ENCODE results near the gene TNFRSF18.

Gene TNFRSF18

GRCh38 chr1:1162597-1163537, 43.5 kb downstream of the TNFRSF18 start:
- no peak overlapping the region for H4K91ac ChIP-seq (ENCODE audit: low read length)
- H3K36me3 ChIP-seq (ENCODE audit: control insufficient read depth in 1 of 2, insufficient read depth in 2 of 2, low read depth in 1 of 2, low read length in 2 of 2) = peaks cover 0 to 27% of the 10 kb centered on the region in 2 experiments
- WGBS = 78% methylated on average over 69 of the region's 73 CpGs
- no peak overlapping the region for H2AFZ ChIP-seq (ENCODE audit: low read depth, low read length)
- H3K79me1 ChIP-seq (replicated peaks; ENCODE audit: low read length, poor library complexity, severe bottlenecking) = peaks cover 7% of the 10 kb centered on the region
- H3K9me3 ChIP-seq (ENCODE audit: control insufficient read depth, low read length) = no peaks in the 10 kb centered on the region
- H3K27me3 ChIP-seq (ENCODE audit: control insufficient read depth in 1 of 2, insufficient read depth in 1 of 2, low read length in 2 of 2) = peaks cover 0 to 61% of the 10 kb centered on the region in 2 experiments
- H2BK5ac ChIP-seq (ENCODE audit: low read depth, low read length, poor library complexity, severe bottlenecking) = peak overlapping the region; percentile 66
- no peak for DNase-seq
- no peak overlapping the region for H4K8ac ChIP-seq (ENCODE audit: low read length)
- no peak overlapping the region for H3K4ac ChIP-seq (ENCODE audit: low read depth in 1 of 2, low read length in 2 of 2)
- H3K4me1 ChIP-seq (ENCODE audit: control insufficient read depth, insufficient read depth, low read depth, low read length) = peaks cover 68% of the 10 kb centered on the region
- no peak overlapping the region for H3K27ac ChIP-seq (ENCODE audit: low read length, poor library complexity, severe bottlenecking)
- no peak overlapping the region for H3K23ac ChIP-seq (ENCODE audit: low read length in 2 of 2)
- H2BK12ac ChIP-seq (ENCODE audit: low read length in 2 of 2) = no peak overlapping the region
- H2BK15ac ChIP-seq (ENCODE audit: low read depth, poor library complexity, severe bottlenecking) = no peak overlapping the region
- H3K4me2 ChIP-seq (ENCODE audit: low read length, poor library complexity, severe bottlenecking) = no peak overlapping the region
- H3K9ac ChIP-seq (ENCODE audit: low read length) = no peak overlapping the region
- no peak overlapping the region for H3K14ac ChIP-seq (ENCODE audit: low read length in 2 of 2)
- H2AK5ac ChIP-seq (ENCODE audit: low read length, severe bottlenecking) = peak overlapping the region; percentile 93
- H3K4me3 ChIP-seq (ENCODE audit: insufficient read depth in 1 of 2, low read depth in 1 of 2, low read length in 2 of 2) = peak overlapping the region in 1 of 2 experiments; percentile 14
- H3K18ac ChIP-seq (ENCODE audit: low read depth in 1 of 2, low read length in 2 of 2) = no peak overlapping the region
- H2BK120ac ChIP-seq (ENCODE audit: low read depth, low read length) = no peak overlapping the region

- Histone ChIP-seq H3K79me1 (replicated peaks; ENCODE audit: low read length, poor library complexity, severe bottlenecking) (peaks cover 1% of the 10 kb centered on the region), H3K4me3 (ENCODE audit: insufficient read depth in 1 of 2, low read depth in 1 of 2, low read length in 2 of 2) (no peak overlapping the region), H2BK15ac (ENCODE audit: low read depth, poor library complexity, severe bottlenecking) (no peak overlapping the region), H2AFZ (ENCODE audit: low read depth, low read length) (no peak overlapping the region), H4K8ac (ENCODE audit: low read length) (no peak overlapping the region), H3K4me2 (ENCODE audit: low read length, poor library complexity, severe bottlenecking) (no peak overlapping the region), H3K27me3 (ENCODE audit: control insufficient read depth in 1 of 2, insufficient read depth in 1 of 2, low read length in 2 of 2) (peaks cover 0 to 54% of the 10 kb centered on the region in 2 experiments), H3K18ac (ENCODE audit: low read depth in 1 of 2, low read length in 2 of 2) (no peak overlapping the region), H3K27ac (ENCODE audit: low read length, poor library complexity, severe bottlenecking) (no peak overlapping the region), H3K9me3 (ENCODE audit: control insufficient read depth, low read length) (no peaks in the 10 kb centered on the region), H3K4ac (ENCODE audit: low read depth in 1 of 2, low read length in 2 of 2) (no peak overlapping the region), H2BK120ac (ENCODE audit: low read depth, low read length) (no peak overlapping the region), H2AK5ac (ENCODE audit: low read length, severe bottlenecking) (peak overlapping the region; percentile 68), H3K9ac (ENCODE audit: low read length) (no peak overlapping the region), H3K14ac (ENCODE audit: low read length in 2 of 2) (no peak overlapping the region), H4K91ac (ENCODE audit: low read length) (no peak overlapping the region), H2BK5ac (ENCODE audit: low read depth, low read length, poor library complexity, severe bottlenecking) (no peak overlapping the region), H3K4me1 (ENCODE audit: control insufficient read depth, insufficient read depth, low read depth, low read length) (peaks cover 65% of the 10 kb centered on the region), H2BK12ac (ENCODE audit: low read length in 2 of 2) (no peak overlapping the region), H3K36me3 (ENCODE audit: control insufficient read depth in 1 of 2, insufficient read depth in 2 of 2, low read depth in 1 of 2, low read length in 2 of 2) (peaks cover 0 to 15% of the 10 kb centered on the region in 2 experiments), H3K23ac (ENCODE audit: low read length in 2 of 2) (no peak overlapping the region)
- DNase-seq = no peak
- 89% methylated on average over 17 of the region's 17 CpGs for WGBS
Observed at GRCh38 chr1:1161683-1162079, 44.7 kb downstream of the TNFRSF18 start.

GRCh38 chr1:1161078-1161682, 45.2 kb downstream of the TNFRSF18 start:
- no peak overlapping the region for H3K14ac ChIP-seq (ENCODE audit: low read length in 2 of 2)
- no peak overlapping the region for H2AFZ ChIP-seq (ENCODE audit: low read depth, low read length)
- H2AK5ac ChIP-seq (ENCODE audit: low read length, severe bottlenecking) = peak overlapping the region; percentile 57
- no peaks in the 10 kb centered on the region for H3K9me3 ChIP-seq (ENCODE audit: control insufficient read depth, low read length)
- H3K23ac ChIP-seq (ENCODE audit: low read length in 2 of 2) = no peak overlapping the region
- peaks cover 0 to 15% of the 10 kb centered on the region in 2 experiments for H3K36me3 ChIP-seq (ENCODE audit: control insufficient read depth in 1 of 2, insufficient read depth in 2 of 2, low read depth in 1 of 2, low read length in 2 of 2)
- H4K8ac ChIP-seq (ENCODE audit: low read length) = no peak overlapping the region
- H3K18ac ChIP-seq (ENCODE audit: low read depth in 1 of 2, low read length in 2 of 2) = no peak overlapping the region
- no peak overlapping the region for H2BK120ac ChIP-seq (ENCODE audit: low read depth, low read length)
- H2BK15ac ChIP-seq (ENCODE audit: low read depth, poor library complexity, severe bottlenecking) = no peak overlapping the region
- no peak overlapping the region for H4K91ac ChIP-seq (ENCODE audit: low read length)
- peaks cover 65% of the 10 kb centered on the region for H3K4me1 ChIP-seq (ENCODE audit: control insufficient read depth, insufficient read depth, low read depth, low read length)
- H2BK12ac ChIP-seq (ENCODE audit: low read length in 2 of 2) = no peak overlapping the region
- no peak overlapping the region for H3K4ac ChIP-seq (ENCODE audit: low read depth in 1 of 2, low read length in 2 of 2)
- no peak for DNase-seq
- H3K4me3 ChIP-seq (ENCODE audit: insufficient read depth in 1 of 2, low read depth in 1 of 2, low read length in 2 of 2) = no peak overlapping the region
- H3K4me2 ChIP-seq (ENCODE audit: low read length, poor library complexity, severe bottlenecking) = no peak overlapping the region
- H2BK5ac ChIP-seq (ENCODE audit: low read depth, low read length, poor library complexity, severe bottlenecking) = no peak overlapping the region
- no peak overlapping the region for H3K9ac ChIP-seq (ENCODE audit: low read length)
- 92% methylated on average over 25 of the region's 29 CpGs for WGBS
- peaks cover 0 to 53% of the 10 kb centered on the region in 2 experiments for H3K27me3 ChIP-seq (ENCODE audit: control insufficient read depth in 1 of 2, insufficient read depth in 1 of 2, low read length in 2 of 2)
- H3K27ac ChIP-seq (ENCODE audit: low read length, poor library complexity, severe bottlenecking) = no peak overlapping the region
- peaks cover 1% of the 10 kb centered on the region for H3K79me1 ChIP-seq (replicated peaks; ENCODE audit: low read length, poor library complexity, severe bottlenecking)

GRCh38 chr1:1160281-1160930, 46.0 kb downstream of the TNFRSF18 start:
- no peak overlapping the region for H3K9ac ChIP-seq (ENCODE audit: low read length)
- H4K8ac ChIP-seq (ENCODE audit: low read length) = no peak overlapping the region
- no peak overlapping the region for H3K4me3 ChIP-seq (ENCODE audit: insufficient read depth in 1 of 2, low read depth in 1 of 2, low read length in 2 of 2)
- peak overlapping the region; percentile 4 for H2AK5ac ChIP-seq (ENCODE audit: low read length, severe bottlenecking)
- no peak overlapping the region for H3K27ac ChIP-seq (ENCODE audit: low read length, poor library complexity, severe bottlenecking)
- no peak overlapping the region for H4K91ac ChIP-seq (ENCODE audit: low read length)
- H3K27me3 ChIP-seq (ENCODE audit: control insufficient read depth in 1 of 2, insufficient read depth in 1 of 2, low read length in 2 of 2) = peaks cover 0 to 46% of the 10 kb centered on the region in 2 experiments
- no peak overlapping the region for H3K4me2 ChIP-seq (ENCODE audit: low read length, poor library complexity, severe bottlenecking)
- H2BK120ac ChIP-seq (ENCODE audit: low read depth, low read length) = no peak overlapping the region
- H3K23ac ChIP-seq (ENCODE audit: low read length in 2 of 2) = no peak overlapping the region
- no peak overlapping the region for H3K4ac ChIP-seq (ENCODE audit: low read depth in 1 of 2, low read length in 2 of 2)
- H3K9me3 ChIP-seq (ENCODE audit: control insufficient read depth, low read length) = no peaks in the 10 kb centered on the region
- peaks cover 60% of the 10 kb centered on the region for H3K4me1 ChIP-seq (ENCODE audit: control insufficient read depth, insufficient read depth, low read depth, low read length)
- H2BK12ac ChIP-seq (ENCODE audit: low read length in 2 of 2) = no peak overlapping the region
- H3K18ac ChIP-seq (ENCODE audit: low read depth in 1 of 2, low read length in 2 of 2) = no peak overlapping the region
- no peak overlapping the region for H2BK5ac ChIP-seq (ENCODE audit: low read depth, low read length, poor library complexity, severe bottlenecking)
- H2BK15ac ChIP-seq (ENCODE audit: low read depth, poor library complexity, severe bottlenecking) = no peak overlapping the region
- no peak overlapping the region for H3K14ac ChIP-seq (ENCODE audit: low read length in 2 of 2)
- no peak for DNase-seq
- peaks cover 1% of the 10 kb centered on the region for H3K79me1 ChIP-seq (replicated peaks; ENCODE audit: low read length, poor library complexity, severe bottlenecking)
- no peak overlapping the region for H2AFZ ChIP-seq (ENCODE audit: low read depth, low read length)
- peaks cover 0 to 15% of the 10 kb centered on the region in 2 experiments for H3K36me3 ChIP-seq (ENCODE audit: control insufficient read depth in 1 of 2, insufficient read depth in 2 of 2, low read depth in 1 of 2, low read length in 2 of 2)
- 93% methylated on average over 17 of the region's 23 CpGs for WGBS
